ENCODE results near the gene HGFAC.
"Not testable (repeated sequence)": the region's sequence is repeated elsewhere in the genome, so short reads cannot be mapped to it uniquely, and the experiment has no call there.

Gene HGFAC

GRCh38 chr4:3411190-3411589 lies 30.6 kb upstream of the HGFAC start:
- not testable (repeated sequence) for DNase-seq (ENCODE audit: low read depth in 2 of 2)

- no peak for DNase-seq (ENCODE audit: low read depth in 2 of 2)
Measured at GRCh38 chr4:3411676-3412075, 30.1 kb upstream of the HGFAC start.

- DNase-seq (ENCODE audit: low read depth in 2 of 2) = no peak
Measured at GRCh38 chr4:3412257-3413020, 29.3 kb upstream of the HGFAC start.

- DNase-seq (ENCODE audit: low read depth in 2 of 2) = no peak
Measured at GRCh38 chr4:3413217-3413671, 28.5 kb upstream of the HGFAC start.

- DNase-seq (ENCODE audit: low read depth in 2 of 2) = no peak
Measured at GRCh38 chr4:3413675-3414420, 27.9 kb upstream of the HGFAC start.

GRCh38 chr4:3414421-3415279 lies 27.1 kb upstream of the HGFAC start:
- DNase-seq (ENCODE audit: low read depth in 2 of 2) = no peak

- DNase-seq (ENCODE audit: low read depth in 2 of 2) = no peak
Measured at GRCh38 chr4:3415471-3416141, 26.2 kb upstream of the HGFAC start.

GRCh38 chr4:3416270-3416669 lies 25.5 kb upstream of the HGFAC start:
- DNase-seq (ENCODE audit: low read depth in 2 of 2) = no peak

- no peak for DNase-seq (ENCODE audit: low read depth in 2 of 2)
Measured at GRCh38 chr4:3416821-3417221, 24.9 kb upstream of the HGFAC start.

GRCh38 chr4:3417448-3417847 lies 24.3 kb upstream of the HGFAC start:
- DNase-seq (ENCODE audit: low read depth in 2 of 2) = no peak

GRCh38 chr4:3418029-3418762 lies 23.6 kb upstream of the HGFAC start:
- no peak for DNase-seq (ENCODE audit: low read depth in 2 of 2)

- DNase-seq (ENCODE audit: low read depth in 2 of 2) = no peak
Measured at GRCh38 chr4:3419836-3420605, 21.7 kb upstream of the HGFAC start.

GRCh38 chr4:3420606-3420955 lies 21.2 kb upstream of the HGFAC start:
- DNase-seq (ENCODE audit: low read depth in 2 of 2) = no peak

GRCh38 chr4:3420956-3421355 lies 20.8 kb upstream of the HGFAC start:
- DNase-seq (ENCODE audit: low read depth in 2 of 2) = no peak

GRCh38 chr4:3421470-3421869 lies 20.3 kb upstream of the HGFAC start:
- no peak for DNase-seq (ENCODE audit: low read depth in 2 of 2)

- DNase-seq (ENCODE audit: low read depth in 2 of 2) = no peak
Measured at GRCh38 chr4:3422241-3422801, 19.4 kb upstream of the HGFAC start.

GRCh38 chr4:3422808-3423297 lies 18.9 kb upstream of the HGFAC start:
- DNase-seq (ENCODE audit: low read depth in 2 of 2) = no peak

- no peak for DNase-seq (ENCODE audit: low read depth in 2 of 2)
Measured at GRCh38 chr4:3423406-3423805, 18.4 kb upstream of the HGFAC start.

- no peak for DNase-seq (ENCODE audit: low read depth in 2 of 2)
Measured at GRCh38 chr4:3423952-3424351, 17.8 kb upstream of the HGFAC start.
